Neural cell (in vitro differentiated cells): ENCODE results near the gene PRR16. TPM values are rescaled to one million over a fixed set of nuclear protein-coding genes. Genes with fewer than 3 reads are reported as not detected.

Experiments used
- H2AFZ ChIP-seq: fragments of 200-600, 300-800 bp; sonication (generic), shearing (Covaris generic); 2 replicates; pipeline ENCODE4 v1.6.0; 2014; ENCODE audit warnings: low read depth, mild to moderate bottlenecking, antibody characterized with exemption, low read length, moderate library complexity
- H3F3A ChIP-seq: fragments of 200-600 bp; shearing (Covaris generic); 2 replicates; pipeline ENCODE4 v1.6.1; 2016; ENCODE audit warnings: mild to moderate bottlenecking, moderate library complexity, mixed read lengths, antibody characterized with exemption, low read length; ENCODE audit not compliant: insufficient read depth, poor library complexity, severe bottlenecking
- H3K27ac ChIP-seq: fragments of 200-600, 300-800 bp; sonication (generic), shearing (Covaris generic); 2 replicates; pipeline ENCODE4 v1.5.1; 2014; ENCODE audit warnings: mild to moderate bottlenecking, low read length, moderate library complexity
- H3K27me3 ChIP-seq: fragments of 300-800, 200-600 bp; sonication (generic), shearing (Covaris generic); 2 replicates; pipeline ENCODE4 v1.6.0; 2014; ENCODE audit warnings: mild to moderate bottlenecking, low read depth, low read length, moderate library complexity; ENCODE audit not compliant: insufficient read depth
- H3K36me3 ChIP-seq: fragments of 300-800, 200-600 bp; sonication (generic), shearing (Covaris generic); 2 replicates; pipeline ENCODE4 v1.5.1; 2014; ENCODE audit warnings: mild to moderate bottlenecking, antibody characterized with exemption, low read length, moderate library complexity; ENCODE audit not compliant: insufficient read depth
- H3K4me2 ChIP-seq: fragments of 300-800, 200-600 bp; sonication (generic), shearing (Covaris generic); 2 replicates; pipeline ENCODE4 v1.6.0; 2014; ENCODE audit warnings: mild to moderate bottlenecking, low read length
- H3K4me3 ChIP-seq: fragments of 300-800, 200-600 bp; sonication (generic), shearing (Covaris generic); 2 replicates; pipeline ENCODE4 v1.5.1; 2014; ENCODE audit warnings: mild to moderate bottlenecking, low read length, moderate library complexity
- H3K79me2 ChIP-seq: fragments of 200-600 bp; shearing (Covaris generic); replicated peaks from 2 replicates; pipeline ENCODE4 v1.6.0; 2014; ENCODE audit warnings: mild to moderate bottlenecking, low read length, moderate library complexity; ENCODE audit not compliant: insufficient read depth
- H3K9ac ChIP-seq: fragments of 300-800, 200-600 bp; sonication (generic), shearing (Covaris generic); 2 replicates; pipeline ENCODE4 v1.6.1; 2016; ENCODE audit warnings: mild to moderate bottlenecking, low read length, mixed read lengths
- H3K9me2 ChIP-seq: fragments of 200-600 bp; shearing (Covaris generic); 2 replicates; pipeline ENCODE4 v1.6.1; 2016; ENCODE audit warnings: mild to moderate bottlenecking, low read length, mixed read lengths; ENCODE audit not compliant: insufficient read depth
- H3K9me3 ChIP-seq: fragments of 200-600, 300-800 bp; sonication (generic), shearing (Covaris generic); 2 replicates; pipeline ENCODE4 v1.6.1; 2016; ENCODE audit warnings: mild to moderate bottlenecking, mixed run types, low read length, moderate library complexity, mixed read lengths
- H4K20me1 ChIP-seq: fragments of 200-600 bp; shearing (Covaris generic); 2 replicates; pipeline ENCODE4 v1.6.1; 2016; ENCODE audit warnings: mild to moderate bottlenecking, mixed run types; ENCODE audit not compliant: insufficient read depth
- CTCF ChIP-seq: fragments of 450-650 bp; IDR thresholded peaks from 2 replicates; pipeline ENCODE4 v1.5.1; 2014; ENCODE audit warnings: antibody characterized with exemption, mild to moderate bottlenecking, moderate library complexity; ENCODE audit not compliant: poor library complexity, severe bottlenecking
- EP300 ChIP-seq: fragments of 450-650 bp; conservative IDR thresholded peaks from 2 replicates; pipeline ENCODE4 v1.6.1; 2014; ENCODE audit warnings: antibody characterized with exemption, mild to moderate bottlenecking, moderate library complexity; ENCODE audit not compliant: poor library complexity, severe bottlenecking
- EZH2 ChIP-seq: fragments of 200-600, 300-800 bp; shearing (Covaris generic), sonication (generic); IDR thresholded peaks from 2 replicates; pipeline ENCODE4 v1.6.1; 2014; ENCODE audit warnings: antibody characterized with exemption, low read length, borderline replicate concordance, mild to moderate bottlenecking; ENCODE audit not compliant: insufficient read depth, poor library complexity, severe bottlenecking
- MXI1 ChIP-seq: fragments of 450-650 bp; conservative IDR thresholded peaks from 2 replicates; pipeline ENCODE4 v1.6.1; 2014; ENCODE audit warnings: antibody characterized with exemption, mild to moderate bottlenecking; ENCODE audit not compliant: poor library complexity, severe bottlenecking
- POLR2AphosphoS5 ChIP-seq: IDR thresholded peaks from 2 replicates; pipeline ENCODE4 v1.6.1; 2012
- RAD21 ChIP-seq: fragments of 450-650 bp; conservative IDR thresholded peaks from 2 replicates; pipeline ENCODE4 v1.6.1; 2014; ENCODE audit warnings: antibody characterized with exemption, mild to moderate bottlenecking, moderate library complexity
- REST ChIP-seq: IDR thresholded peaks from 2 replicates; pipeline ENCODE4 v1.6.1; 2012; ENCODE audit warnings: borderline replicate concordance
- SMC3 ChIP-seq: fragments of 450-650 bp; conservative IDR thresholded peaks from 2 replicates; pipeline ENCODE4 v1.6.1; 2014; ENCODE audit warnings: antibody characterized with exemption, mild to moderate bottlenecking, moderate library complexity; ENCODE audit not compliant: poor library complexity
- TAF1 ChIP-seq: IDR thresholded peaks from 2 replicates; pipeline ENCODE4 v1.6.1; 2012; ENCODE audit warnings: low read depth
- polyA plus RNA-seq: library from polyadenylated mRNA; depleted of rRNA; stranded (reverse); fragments of >200 nt; gene quantifications from 2 replicates; pipeline ENCODE4 v1.2.3, GENCODE V29; 2014

Gene PRR16
- polyA plus RNA-seq, 1 donor from 2014 or later, result 1.7 TPM

GRCh38 chr5:120655828-120656435 is 191.8 kb downstream of the PRR16 start:
- Histone ChIP-seq H3K4me2 (no peak overlapping the region), H2AFZ (no peak overlapping the region), H3K27ac (no peak overlapping the region), H4K20me1 (no peaks in the 10 kb centered on the region), H3F3A (no peaks in the 10 kb centered on the region), H3K9me2 (no peaks in the 10 kb centered on the region), H3K4me3 (no peak overlapping the region), H3K79me2 (no peaks in the 10 kb centered on the region), H3K27me3 (no peaks in the 10 kb centered on the region), H3K36me3 (no peaks in the 10 kb centered on the region), H3K9me3 (no peaks in the 10 kb centered on the region), H3K9ac (no peak overlapping the region)
- TF ChIP-seq POLR2AphosphoS5 (no peak), EP300 (no peak), SMC3 (peak; percentile 67), RAD21 (peak; percentile 64), CTCF (peak; percentile 62)

- H3K4me2 ChIP-seq, result no peak overlapping the region
- TF ChIP-seq REST (no peak), SMC3 (no peak), POLR2AphosphoS5 (no peak), EP300 (no peak), CTCF (no peak), TAF1 (no peak), MXI1 (no peak), RAD21 (no peak), EZH2 (no peak)
- no peak overlapping the region for H3K9ac ChIP-seq
- H3K9me3 ChIP-seq, result no peaks in the 10 kb centered on the region
- no peaks in the 10 kb centered on the region for H3K36me3 ChIP-seq
- H3F3A ChIP-seq, result no peaks in the 10 kb centered on the region
- H4K20me1 ChIP-seq, result no peaks in the 10 kb centered on the region
- no peaks in the 10 kb centered on the region for H3K27me3 ChIP-seq
- no peaks in the 10 kb centered on the region for H3K79me2 ChIP-seq
- H2AFZ ChIP-seq, result no peak overlapping the region
- no peaks in the 10 kb centered on the region for H3K9me2 ChIP-seq
- H3K4me3 ChIP-seq, result no peak overlapping the region
- no peak overlapping the region for H3K27ac ChIP-seq
Measured at GRCh38 chr5:120657104-120657503, 193.0 kb downstream of the PRR16 start.
